GM21367 (cell line): ENCODE measurements around the gene RASGRF1.
"Not testable (repeated sequence)": the region's sequence is repeated elsewhere in the genome, so short reads cannot be mapped to it uniquely, and the experiment has no call there.

ENCODE experiments used
- ATAC-seq: cut with Tn5 transposase; IDR thresholded peaks from one replicate; pipeline ENCODE4 v1.9.1; 2021; ENCODE audit not compliant: unreplicated experiment

Gene RASGRF1

GRCh38 chr15:79090487-79091203 lies at the start of gene RASGRF1:
RASGRF1 (minus strand) TSS chr15:79090780; CDS start chr15:79090498, 282 bp downstream.
- ATAC-seq = no peak

GRCh38 chr15:79136434-79137046 lies 46.0 kb upstream of the RASGRF1 start:
- ATAC-seq = no peak

DNA sequence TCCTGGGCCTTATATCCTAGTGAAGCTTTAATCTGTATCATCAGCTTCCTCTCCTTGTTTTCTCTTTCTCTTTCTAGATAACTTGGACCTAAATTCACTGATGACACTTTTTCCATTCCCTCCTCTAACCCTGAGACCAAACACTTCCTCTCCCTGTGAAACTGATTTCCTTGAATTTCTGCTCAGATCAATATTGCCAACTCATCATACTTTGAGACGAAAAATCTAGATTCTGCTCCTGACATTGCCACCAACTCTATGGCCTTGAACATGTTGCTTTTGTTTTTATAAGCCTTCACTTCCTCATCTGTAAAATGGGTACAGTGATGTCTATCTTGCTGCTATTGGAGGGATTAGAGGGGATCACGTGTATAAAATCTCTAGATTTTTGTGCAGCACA lies 42.7 kb upstream of the RASGRF1 start:
- no peak for ATAC-seq

GRCh38 chr15:79132770-79133169 lies 42.2 kb upstream of the RASGRF1 start:
- ATAC-seq = no peak

GRCh38 chr15:79132361-79132760 lies 41.8 kb upstream of the RASGRF1 start:
- ATAC-seq = no peak

GRCh38 chr15:79130535-79131130 lies 40.1 kb upstream of the RASGRF1 start:
- no peak for ATAC-seq

DNA sequence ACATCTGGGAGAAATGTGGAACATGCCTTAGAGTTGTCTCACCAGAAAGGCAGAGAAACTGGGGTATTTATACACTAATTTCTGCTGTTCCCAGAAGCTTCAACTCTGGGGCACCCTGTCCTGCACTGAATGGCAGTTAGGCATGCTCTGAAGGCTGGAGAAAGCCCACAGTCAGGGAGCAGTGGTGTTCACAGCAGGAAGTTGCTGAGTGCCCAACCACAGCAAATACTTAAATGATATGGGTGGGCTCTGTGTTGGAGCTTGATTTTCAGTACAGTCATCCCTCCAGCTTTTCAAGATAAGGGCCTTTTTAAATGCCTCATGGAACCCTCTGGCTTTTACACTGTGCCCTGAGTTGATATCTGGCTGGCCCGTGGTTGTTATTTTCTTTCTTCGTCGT lies 38.7 kb upstream of the RASGRF1 start:
- no peak for ATAC-seq

- no peak for ATAC-seq
Measured at GRCh38 chr15:79128556-79128955, 38.0 kb upstream of the RASGRF1 start.

DNA sequence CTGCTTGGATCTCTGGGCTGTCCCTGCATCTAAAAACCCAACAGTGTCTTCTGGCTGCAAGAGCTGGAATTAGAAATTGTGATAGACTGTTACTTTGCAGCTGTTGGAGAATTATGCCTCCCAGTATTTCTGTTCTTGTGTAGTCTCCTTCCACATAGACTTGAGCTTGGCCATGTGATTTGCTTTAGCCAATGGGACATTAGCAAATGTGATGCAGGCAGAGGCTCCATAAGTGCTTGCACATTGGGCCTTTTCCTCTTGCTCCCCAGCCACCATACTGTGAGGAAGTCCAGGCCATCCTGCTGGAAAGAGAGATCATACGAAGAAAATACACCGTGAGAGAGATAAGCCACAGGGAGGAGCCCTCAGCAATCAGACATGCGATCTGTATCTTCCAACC lies 33.8 kb upstream of the RASGRF1 start:
- no peak for ATAC-seq

DNA sequence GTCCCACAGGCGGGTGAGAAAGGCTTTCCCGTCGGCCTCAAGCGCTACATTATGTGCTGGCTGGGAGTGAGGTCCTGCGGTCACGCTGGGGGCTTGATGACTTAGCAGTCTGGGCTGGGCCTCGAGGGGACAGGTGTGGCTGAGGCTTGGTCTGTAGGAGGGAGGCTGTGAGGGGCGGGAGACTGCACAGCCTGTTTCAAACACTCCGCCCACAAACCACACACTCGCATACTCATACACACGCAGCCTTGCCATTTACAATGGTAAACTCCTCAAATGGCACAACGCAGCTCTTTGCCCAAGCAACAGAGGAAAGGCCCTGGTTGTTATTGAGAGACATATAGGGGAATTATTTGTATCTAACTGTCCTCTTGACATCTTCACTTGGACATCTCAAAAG lies 32.4 kb upstream of the RASGRF1 start:
- ATAC-seq = no peak

- ATAC-seq = no peak
Measured at GRCh38 chr15:79122391-79122790, 31.8 kb upstream of the RASGRF1 start.

- ATAC-seq = no peak
Measured at GRCh38 chr15:79121571-79121970, 31.0 kb upstream of the RASGRF1 start.

- ATAC-seq = no peak
Measured at GRCh38 chr15:79117442-79118204, 27.0 kb upstream of the RASGRF1 start.

DNA sequence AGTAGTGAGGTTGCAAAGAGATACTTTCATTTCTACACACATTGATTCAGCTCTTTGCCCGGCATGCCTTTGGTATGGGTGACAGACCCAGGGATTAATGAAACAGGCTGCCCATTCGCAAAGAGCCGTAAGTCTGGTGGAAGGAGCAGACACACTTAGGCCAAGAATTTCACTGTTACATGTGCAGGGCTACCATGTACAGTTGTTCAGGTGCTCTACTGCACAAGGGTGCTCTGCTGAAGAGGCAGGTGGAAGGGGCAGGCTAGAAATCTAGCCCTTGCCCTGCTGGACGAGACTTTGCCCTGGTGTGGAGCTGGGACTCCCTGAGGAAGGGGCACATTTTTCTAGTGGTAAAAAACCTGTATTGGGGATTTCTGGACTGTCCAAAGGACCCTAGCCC lies 26.2 kb upstream of the RASGRF1 start:
- no peak for ATAC-seq

- no peak for ATAC-seq
Measured at GRCh38 chr15:79115986-79116665, 25.5 kb upstream of the RASGRF1 start.

GRCh38 chr15:79113831-79114230 lies 23.3 kb upstream of the RASGRF1 start:
- no peak for ATAC-seq

- not testable (repeated sequence) for ATAC-seq
Measured at GRCh38 chr15:79111404-79111803, 20.8 kb upstream of the RASGRF1 start.

- no peak for ATAC-seq
Measured at GRCh38 chr15:79105141-79105540, 14.6 kb upstream of the RASGRF1 start.

- ATAC-seq = no peak
Measured at GRCh38 chr15:79102595-79102994, 12.0 kb upstream of the RASGRF1 start.

DNA sequence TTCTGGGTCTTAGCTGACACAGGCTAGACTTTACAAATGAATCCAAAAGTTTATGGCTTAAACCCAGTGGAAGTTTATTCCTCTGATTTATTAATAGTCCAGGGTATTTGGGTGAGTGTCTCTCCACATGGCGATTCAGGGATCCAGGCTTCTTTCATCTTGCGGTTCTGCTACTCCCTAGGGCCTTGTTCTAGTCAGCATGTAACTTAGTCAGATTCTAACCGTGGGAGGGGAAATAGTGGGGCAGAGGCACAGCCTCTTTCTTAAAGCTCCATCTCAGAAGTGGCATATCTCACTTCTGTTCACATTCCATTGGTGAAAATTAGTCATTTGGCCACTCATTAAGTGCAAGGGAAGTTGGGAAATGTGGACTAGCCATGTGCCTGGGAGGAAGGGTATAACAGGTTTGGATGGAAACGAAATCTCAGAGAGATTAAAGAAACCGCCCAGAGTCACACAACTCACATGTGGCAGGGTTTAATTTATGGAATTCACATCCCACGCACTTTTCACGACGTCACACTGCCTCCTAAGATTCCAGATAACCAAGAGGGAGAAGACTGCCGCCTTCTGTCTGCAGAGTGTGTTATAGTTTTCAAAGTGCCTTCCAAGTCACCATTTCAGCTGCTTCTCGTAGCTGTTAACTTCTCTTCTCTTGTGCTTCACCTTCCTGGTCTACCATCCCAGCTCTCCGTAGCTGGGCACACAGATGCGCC lies 11.4 kb upstream of the RASGRF1 start:
- ATAC-seq = no peak
